ENCODE data around the gene AFG1L.
"Not testable (repeated sequence)": the region's sequence is repeated elsewhere in the genome, so short reads cannot be mapped to it uniquely, and the experiment has no call there.

Gene AFG1L

GRCh38 chr6:108260809-108261569 lies 33.9 kb upstream of the AFG1L start, which contains the start of gene SNX3:
SNX3 (minus strand) TSS chr6:108261040; CDS start chr6:108260921, 119 bp downstream.
- TF ChIP-seq, protein P1, sequence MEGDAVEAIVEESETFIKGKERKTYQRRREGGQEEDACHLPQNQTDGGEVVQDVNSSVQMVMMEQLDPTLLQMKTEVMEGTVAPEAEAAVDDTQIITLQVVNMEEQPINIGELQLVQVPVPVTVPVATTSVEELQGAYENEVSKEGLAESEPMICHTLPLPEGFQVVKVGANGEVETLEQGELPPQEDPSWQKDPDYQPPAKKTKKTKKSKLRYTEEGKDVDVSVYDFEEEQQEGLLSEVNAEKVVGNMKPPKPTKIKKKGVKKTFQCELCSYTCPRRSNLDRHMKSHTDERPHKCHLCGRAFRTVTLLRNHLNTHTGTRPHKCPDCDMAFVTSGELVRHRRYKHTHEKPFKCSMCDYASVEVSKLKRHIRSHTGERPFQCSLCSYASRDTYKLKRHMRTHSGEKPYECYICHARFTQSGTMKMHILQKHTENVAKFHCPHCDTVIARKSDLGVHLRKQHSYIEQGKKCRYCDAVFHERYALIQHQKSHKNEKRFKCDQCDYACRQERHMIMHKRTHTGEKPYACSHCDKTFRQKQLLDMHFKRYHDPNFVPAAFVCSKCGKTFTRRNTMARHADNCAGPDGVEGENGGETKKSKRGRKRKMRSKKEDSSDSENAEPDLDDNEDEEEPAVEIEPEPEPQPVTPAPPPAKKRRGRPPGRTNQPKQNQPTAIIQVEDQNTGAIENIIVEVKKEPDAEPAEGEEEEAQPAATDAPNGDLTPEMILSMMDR (IDR thresholded peaks at IDR 0.05; ENCODE audit: borderline replicate concordance, extremely low read depth, low read length, poor library complexity, severe bottlenecking) = peak; percentile 24
- no peak for TF ChIP-seq EZH2 (IDR thresholded peaks at IDR 0.05; ENCODE audit: borderline replicate concordance, low read depth, low read length, severe bottlenecking)
- peak; percentile 96 for DNase-seq
- H3K4me1 ChIP-seq (ENCODE audit: insufficient read depth, low read length) = peaks cover 40% of the 10 kb centered on the region
- H3K9me3 ChIP-seq (ENCODE audit: insufficient read depth, low read length, severe bottlenecking) = no peaks in the 10 kb centered on the region
- H4K20me1 ChIP-seq (ENCODE audit: insufficient read depth, low read length) = peaks cover 1% of the 10 kb centered on the region; the same call in 1 of the 2 replicates
- peak within 1 kb of the TSS; percentile 86 for H3K9ac ChIP-seq (ENCODE audit: low read depth, low read length)
- H3K36me3 ChIP-seq (ENCODE audit: insufficient read depth, low read length) = peaks cover 4% of the 10 kb centered on the region; the same call in 1 of the 2 replicates
- peak within 1 kb of the TSS; percentile 70 for H3K4me2 ChIP-seq (ENCODE audit: insufficient read depth, low read length)
- H2AFZ ChIP-seq (ENCODE audit: low read depth, low read length) = peak within 1 kb of the TSS; percentile 94
- peak within 1 kb of the TSS; percentile 97 for H3K27ac ChIP-seq (ENCODE audit: low read length)
- peaks cover 55% of the 10 kb centered on the region for H3K79me2 ChIP-seq (ENCODE audit: insufficient read depth, low read length)
- H3K4me3 ChIP-seq (ENCODE audit: low read depth in 1 of 2, low read length in 2 of 2) = peak within 1 kb of the TSS; percentile 66 to 78
- H3K27me3 ChIP-seq (ENCODE audit: insufficient read depth, low read length, poor library complexity) = no peaks in the 10 kb centered on the region
- peak; percentile 89 for ATAC-seq (ENCODE audit: insufficient read depth, low read depth)

GRCh38 chr6:108263371-108263770 lies 31.5 kb upstream of the AFG1L start:
- DNase-seq = no peak
- no peak overlapping the region for H2AFZ ChIP-seq (ENCODE audit: low read depth, low read length)
- H3K4me2 ChIP-seq (ENCODE audit: insufficient read depth, low read length) = no peak overlapping the region
- no peaks in the 10 kb centered on the region for H3K9me3 ChIP-seq (ENCODE audit: insufficient read depth, low read length, severe bottlenecking)
- H3K27ac ChIP-seq (ENCODE audit: low read length) = no peak overlapping the region
- H3K9ac ChIP-seq (ENCODE audit: low read depth, low read length) = no peak overlapping the region
- no peaks in the 10 kb centered on the region; the same call in 1 of the 2 replicates for H3K36me3 ChIP-seq (ENCODE audit: insufficient read depth, low read length)
- H3K79me2 ChIP-seq (ENCODE audit: insufficient read depth, low read length) = peaks cover 31% of the 10 kb centered on the region
- no peak overlapping the region for H3K4me3 ChIP-seq (ENCODE audit: low read depth in 1 of 2, low read length in 2 of 2)
- no peaks in the 10 kb centered on the region for H4K20me1 ChIP-seq (ENCODE audit: insufficient read depth, low read length)
- peaks cover 28% of the 10 kb centered on the region for H3K4me1 ChIP-seq (ENCODE audit: insufficient read depth, low read length)
- ATAC-seq (ENCODE audit: insufficient read depth, low read depth) = no peak
- TF ChIP-seq EZH2 (IDR thresholded peaks at IDR 0.05; ENCODE audit: borderline replicate concordance, low read depth, low read length, severe bottlenecking) = no peak
- TF ChIP-seq, protein P1 (IDR thresholded peaks at IDR 0.05; ENCODE audit: borderline replicate concordance, extremely low read depth, low read length, poor library complexity, severe bottlenecking) = no peak
- no peaks in the 10 kb centered on the region for H3K27me3 ChIP-seq (ENCODE audit: insufficient read depth, low read length, poor library complexity)

DNA sequence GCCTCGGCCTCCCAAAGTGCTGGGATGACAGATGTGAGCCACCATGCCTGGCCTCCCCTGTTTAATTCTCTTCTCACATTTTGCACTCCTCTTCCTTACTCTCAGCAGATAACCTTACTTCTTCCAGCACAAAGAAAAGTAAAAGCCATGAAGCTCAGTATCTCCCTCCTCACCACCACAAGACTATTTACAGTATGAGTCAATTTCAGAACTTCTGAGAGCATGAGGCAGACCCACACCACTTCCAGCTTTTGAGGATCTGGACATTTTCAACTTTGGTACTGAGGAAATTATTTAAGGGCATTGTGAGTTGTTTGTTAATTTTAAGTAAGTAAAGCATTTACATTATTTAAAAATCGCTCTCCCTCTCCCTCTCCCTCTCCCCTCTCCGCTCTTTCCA lies 26.0 kb upstream of the AFG1L start:
- Histone ChIP-seq H3K9me3 (ENCODE audit: insufficient read depth, low read length, severe bottlenecking) (no peaks in the 10 kb centered on the region), H2AFZ (ENCODE audit: low read depth, low read length) (no peak overlapping the region), H3K4me3 (ENCODE audit: low read depth in 1 of 2, low read length in 2 of 2) (no peak overlapping the region), H3K36me3 (ENCODE audit: insufficient read depth, low read length) (no peaks in the 10 kb centered on the region), H3K79me2 (ENCODE audit: insufficient read depth, low read length) (no peaks in the 10 kb centered on the region), H3K4me1 (ENCODE audit: insufficient read depth, low read length) (no peaks in the 10 kb centered on the region), H3K27me3 (ENCODE audit: insufficient read depth, low read length, poor library complexity) (no peaks in the 10 kb centered on the region), H3K4me2 (ENCODE audit: insufficient read depth, low read length) (no peak overlapping the region), H4K20me1 (ENCODE audit: insufficient read depth, low read length) (no peaks in the 10 kb centered on the region), H3K27ac (ENCODE audit: low read length) (no peak overlapping the region), H3K9ac (ENCODE audit: low read depth, low read length) (no peak overlapping the region)
- TF ChIP-seq, protein P1 (IDR thresholded peaks at IDR 0.05; ENCODE audit: borderline replicate concordance, extremely low read depth, low read length, poor library complexity, severe bottlenecking) = no peak
- TF ChIP-seq EZH2 (IDR thresholded peaks at IDR 0.05; ENCODE audit: borderline replicate concordance, low read depth, low read length, severe bottlenecking) = no peak
- ATAC-seq (ENCODE audit: insufficient read depth, low read depth) (no peak), DNase-seq (no peak)

DNA sequence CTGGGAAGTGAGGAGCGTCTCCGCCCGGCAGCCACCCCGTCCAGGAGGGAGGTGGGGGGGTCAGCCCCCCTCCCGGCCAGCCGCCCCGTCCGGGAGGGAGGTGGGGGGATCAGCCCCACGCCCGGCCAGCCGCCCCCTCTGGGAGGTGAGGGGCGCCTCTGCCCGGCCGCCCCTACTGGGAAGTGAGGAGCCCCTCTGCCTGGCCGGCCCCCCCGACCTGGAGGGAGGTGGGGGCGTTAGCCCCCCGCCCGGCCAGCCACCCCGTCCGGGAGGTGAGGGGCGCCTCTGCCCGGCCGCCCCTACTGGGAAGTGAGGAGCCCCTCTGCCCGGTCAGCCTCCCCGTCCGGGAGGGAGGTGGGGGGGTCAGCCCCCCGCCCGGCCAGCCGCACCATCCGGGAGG lies 24.9 kb upstream of the AFG1L start:
- H3K9me3 ChIP-seq (ENCODE audit: insufficient read depth, low read length, severe bottlenecking); H3K27me3 ChIP-seq (ENCODE audit: insufficient read depth, low read length, poor library complexity); H3K27ac ChIP-seq (ENCODE audit: low read length); H3K79me2 ChIP-seq (ENCODE audit: insufficient read depth, low read length); H3K4me2 ChIP-seq (ENCODE audit: insufficient read depth, low read length); H3K4me3 ChIP-seq (ENCODE audit: low read depth in 1 of 2, low read length in 2 of 2); ATAC-seq (ENCODE audit: insufficient read depth, low read depth); H3K36me3 ChIP-seq (ENCODE audit: insufficient read depth, low read length); H3K9ac ChIP-seq (ENCODE audit: low read depth, low read length); H2AFZ ChIP-seq (ENCODE audit: low read depth, low read length); H4K20me1 ChIP-seq (ENCODE audit: insufficient read depth, low read length); DNase-seq; H3K4me1 ChIP-seq (ENCODE audit: insufficient read depth, low read length): not testable (repeated sequence)
